ENCODE measurements around the gene TRMT10B. TPM values are rescaled to one million over a fixed set of nuclear protein-coding genes. Genes with fewer than 3 reads are reported as not detected.

TRMT10B gene
- total and polyA plus RNA-seq, 2 of the 13 experiments (the other 11 are each of a cell fraction or from before 2014, with no cell fraction given) = 3.1 to 3.9 TPM

DNA sequence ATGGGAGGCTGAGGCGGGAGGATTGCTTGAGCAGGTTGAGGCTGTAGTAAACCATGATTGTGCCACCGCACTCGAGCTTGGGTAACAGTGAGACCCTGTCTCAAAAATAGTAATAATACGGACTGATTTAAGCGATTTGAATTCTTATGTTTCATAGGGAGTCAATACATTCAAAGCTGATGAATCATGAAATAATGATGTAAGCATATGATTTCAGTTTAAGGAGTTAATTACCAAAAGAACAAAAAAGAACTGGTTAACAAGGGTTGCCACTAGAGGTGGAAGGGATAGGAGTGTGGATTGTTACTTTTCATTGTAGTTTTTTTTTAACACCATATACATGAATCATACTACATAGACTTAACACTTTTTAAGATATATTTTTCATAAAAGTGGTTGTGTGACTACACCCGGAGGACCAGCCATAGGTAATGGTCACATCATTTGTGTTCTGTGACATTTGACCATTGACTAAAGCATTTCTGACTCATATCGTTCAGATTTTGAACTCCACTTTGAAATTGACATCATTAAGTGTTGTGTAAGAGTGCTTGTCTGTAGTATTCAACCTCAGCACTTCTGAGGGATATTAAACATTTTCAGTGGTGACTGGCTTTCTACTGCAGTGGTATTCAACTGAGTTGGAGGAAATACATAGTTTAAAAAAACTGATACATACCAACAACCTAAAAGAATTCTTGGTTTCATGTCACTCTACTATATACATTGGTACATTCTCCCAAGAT lies 7.0 kb downstream of the TRMT10B start:
- FAIRE-seq (no peak), ATAC-seq (no peak), DNase-seq (ENCODE audit: low spot score) (peak; percentile 20)
- TF ChIP-seq ZNF672 (CRISPR knock-in tag; IDR thresholded peaks at IDR 0.05) = no peak
- TF ChIP-seq, protein P1, sequence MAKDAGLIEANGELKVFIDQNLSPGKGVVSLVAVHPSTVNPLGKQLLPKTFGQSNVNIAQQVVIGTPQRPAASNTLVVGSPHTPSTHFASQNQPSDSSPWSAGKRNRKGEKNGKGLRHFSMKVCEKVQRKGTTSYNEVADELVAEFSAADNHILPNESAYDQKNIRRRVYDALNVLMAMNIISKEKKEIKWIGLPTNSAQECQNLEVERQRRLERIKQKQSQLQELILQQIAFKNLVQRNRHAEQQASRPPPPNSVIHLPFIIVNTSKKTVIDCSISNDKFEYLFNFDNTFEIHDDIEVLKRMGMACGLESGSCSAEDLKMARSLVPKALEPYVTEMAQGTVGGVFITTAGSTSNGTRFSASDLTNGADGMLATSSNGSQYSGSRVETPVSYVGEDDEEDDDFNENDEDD (CRISPR knock-in tag; IDR thresholded peaks at IDR 0.05; ENCODE audit: borderline replicate concordance) = no peak
- no peak for TF ChIP-seq KMT2B (CRISPR knock-in tag; IDR thresholded peaks at IDR 0.05)
- no peak for TF ChIP-seq SNRNP70 (IDR thresholded peaks at IDR 0.05; ENCODE audit: low read depth, low read length)
- TF ChIP-seq BCL6 (CRISPR knock-in tag; IDR thresholded peaks at IDR 0.05) = no peak
- TF ChIP-seq, protein P2, sequence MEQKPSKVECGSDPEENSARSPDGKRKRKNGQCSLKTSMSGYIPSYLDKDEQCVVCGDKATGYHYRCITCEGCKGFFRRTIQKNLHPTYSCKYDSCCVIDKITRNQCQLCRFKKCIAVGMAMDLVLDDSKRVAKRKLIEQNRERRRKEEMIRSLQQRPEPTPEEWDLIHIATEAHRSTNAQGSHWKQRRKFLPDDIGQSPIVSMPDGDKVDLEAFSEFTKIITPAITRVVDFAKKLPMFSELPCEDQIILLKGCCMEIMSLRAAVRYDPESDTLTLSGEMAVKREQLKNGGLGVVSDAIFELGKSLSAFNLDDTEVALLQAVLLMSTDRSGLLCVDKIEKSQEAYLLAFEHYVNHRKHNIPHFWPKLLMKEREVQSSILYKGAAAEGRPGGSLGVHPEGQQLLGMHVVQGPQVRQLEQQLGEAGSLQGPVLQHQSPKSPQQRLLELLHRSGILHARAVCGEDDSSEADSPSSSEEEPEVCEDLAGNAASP (CRISPR knock-in tag; IDR thresholded peaks at IDR 0.05; ENCODE audit: borderline replicate concordance) = no peak
- TF ChIP-seq IRF2 (CRISPR knock-in tag; IDR thresholded peaks at IDR 0.05) = no peak
- TF ChIP-seq NR2F1 (CRISPR knock-in tag; IDR thresholded peaks at IDR 0.05) = no peak
- TF ChIP-seq CEBPG (CRISPR knock-in tag; IDR thresholded peaks at IDR 0.05) = no peak
- no peak for TF ChIP-seq ZNF30 (CRISPR knock-in tag; IDR thresholded peaks at IDR 0.05)
- no peak for TF ChIP-seq HMGA1 (CRISPR knock-in tag; conservative IDR thresholded peaks at IDR 0.05)
- TF ChIP-seq, protein P3, sequence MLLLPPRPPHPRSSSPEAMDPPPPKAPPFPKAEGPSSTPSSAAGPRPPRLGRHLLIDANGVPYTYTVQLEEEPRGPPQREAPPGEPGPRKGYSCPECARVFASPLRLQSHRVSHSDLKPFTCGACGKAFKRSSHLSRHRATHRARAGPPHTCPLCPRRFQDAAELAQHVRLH (CRISPR knock-in tag; IDR thresholded peaks at IDR 0.05; ENCODE audit: borderline replicate concordance, low read depth) = no peak
- no peak for TF ChIP-seq SOX6 (IDR thresholded peaks at IDR 0.05)
- no peak for TF ChIP-seq SOX6 (CRISPR knock-in tag; IDR thresholded peaks at IDR 0.05)
- TF ChIP-seq HDAC6 (IDR thresholded peaks at IDR 0.05; ENCODE audit: low read depth, low read length) = no peak
- TF ChIP-seq NFE2L1 (CRISPR knock-in tag; IDR thresholded peaks at IDR 0.05; ENCODE audit: borderline replicate concordance) = no peak
- TF ChIP-seq, protein P4, sequence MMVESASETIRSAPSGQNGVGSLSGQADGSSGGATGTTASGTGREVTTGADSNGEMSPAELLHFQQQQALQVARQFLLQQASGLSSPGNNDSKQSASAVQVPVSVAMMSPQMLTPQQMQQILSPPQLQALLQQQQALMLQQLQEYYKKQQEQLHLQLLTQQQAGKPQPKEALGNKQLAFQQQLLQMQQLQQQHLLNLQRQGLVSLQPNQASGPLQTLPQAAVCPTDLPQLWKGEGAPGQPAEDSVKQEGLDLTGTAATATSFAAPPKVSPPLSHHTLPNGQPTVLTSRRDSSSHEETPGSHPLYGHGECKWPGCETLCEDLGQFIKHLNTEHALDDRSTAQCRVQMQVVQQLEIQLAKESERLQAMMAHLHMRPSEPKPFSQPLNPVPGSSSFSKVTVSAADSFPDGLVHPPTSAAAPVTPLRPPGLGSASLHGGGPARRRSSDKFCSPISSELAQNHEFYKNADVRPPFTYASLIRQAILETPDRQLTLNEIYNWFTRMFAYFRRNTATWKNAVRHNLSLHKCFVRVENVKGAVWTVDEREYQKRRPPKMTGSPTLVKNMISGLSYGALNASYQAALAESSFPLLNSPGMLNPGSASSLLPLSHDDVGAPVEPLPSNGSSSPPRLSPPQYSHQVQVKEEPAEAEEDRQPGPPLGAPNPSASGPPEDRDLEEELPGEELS (CRISPR knock-in tag; IDR thresholded peaks at IDR 0.05) = no peak
- no peak for TF ChIP-seq BHLHE40 (IDR thresholded peaks at IDR 0.05; ENCODE audit: low read length)
- no peak for TF ChIP-seq ARID2 (CRISPR knock-in tag; IDR thresholded peaks at IDR 0.05; ENCODE audit: borderline replicate concordance)
- TF ChIP-seq HNRNPK (IDR thresholded peaks at IDR 0.05; ENCODE audit: low read depth, low read length, poor library complexity, severe bottlenecking) = no peak
- BruUV-seq (replicated peaks) = no TSS peak
- peaks cover 11% of the 10 kb centered on the region for H3K4me1 ChIP-seq (ENCODE audit: insufficient read depth, low read length)
- no peaks in the 10 kb centered on the region for H3K9me3 ChIP-seq (ENCODE audit: low read length)
- no peak overlapping the region for H2AFZ ChIP-seq (ENCODE audit: low read length)
- ChIA-PET CTCF (ENCODE audit: low intra/inter-chr PET ratio, low total read pairs) (no interaction called here), POLR2A (no interaction called here)
- no peak overlapping the region for H3K4me2 ChIP-seq (ENCODE audit: low read depth, low read length)
- intact Hi-C loops (cut with micrococcal nuclease; ENCODE audit: unreplicated experiment) (no loop called here), in situ Hi-C loops (cut with HindIII; ENCODE audit: extremely low pct_ligation_motif_present, low pct_unique_long_range_greater_than_20kb) (no loop called here)
- H3K27me3 ChIP-seq (ENCODE audit: control insufficient read depth in 1 of 2, insufficient read depth in 2 of 2, low read length in 2 of 2) = no peaks in the 10 kb centered on the region
- WGBS (ENCODE audit: low lambda C conversion rate) = 75% methylated on average over 7 of the region's 7 CpGs
- H3K36me3 ChIP-seq (replicated peaks in 1 of 2; ENCODE audit: control insufficient read depth in 1 of 2, insufficient read depth in 2 of 2, low read length in 2 of 2) = peaks cover 2% of the 10 kb centered on the region in 2 experiments; a peak in 1 of 5 replicates
- no peak overlapping the region for H3K9ac ChIP-seq (ENCODE audit: insufficient read depth, low read depth, low read length)
- H3K4me3 ChIP-seq (replicated peaks in 1 of 3; ENCODE audit: insufficient read depth in 1 of 3, low read depth in 2 of 3, low read length in 3 of 3) = no peak overlapping the region
- no peaks in the 10 kb centered on the region for H3K79me2 ChIP-seq (ENCODE audit: insufficient read depth, low read length)
- H4K20me1 ChIP-seq (ENCODE audit: insufficient read depth, low read length) = no peaks in the 10 kb centered on the region
- no peak overlapping the region for H3K27ac ChIP-seq (ENCODE audit: extremely low read length, insufficient read depth, low read length)
